Esophagus (tissue), 2 donors: Measurements from ENCODE around the gene SEPTIN3. TPM values are rescaled to one million over a fixed set of nuclear protein-coding genes. Genes with fewer than 3 reads are reported as not detected.

Source experiments
- H3K27ac ChIP-seq, 2 donors: one replicate each; pipeline ENCODE4 v1.5.1; 2013; ENCODE audit warnings: low read depth in 2 of 2, mild to moderate bottlenecking in 2 of 2, inconsistent platforms in 1 of 2, low read length in 1 of 2, moderate library complexity in 1 of 2
- H3K27me3 ChIP-seq, 2 donors: one replicate each; pipeline ENCODE4 v1.6.1; 2013; ENCODE audit warnings: low read length in 2 of 2, control low read depth in 1 of 2, mild to moderate bottlenecking in 1 of 2; ENCODE audit not compliant: insufficient read depth in 2 of 2, control insufficient read depth in 1 of 2
- H3K36me3 ChIP-seq, 2 donors: one replicate each; pipeline ENCODE4 v1.6.1; 2013; ENCODE audit warnings: low read length in 1 of 2; ENCODE audit not compliant: control insufficient read depth in 2 of 2, insufficient read depth in 2 of 2
- H3K4me1 ChIP-seq, 2 donors: one replicate each; pipeline ENCODE4 v1.6.1; 2013; ENCODE audit warnings: low read length in 1 of 2; ENCODE audit not compliant: control insufficient read depth in 2 of 2, insufficient read depth in 2 of 2
- H3K4me3 ChIP-seq, 2 donors: one replicate each; pipeline ENCODE4 v1.5.1; 2013; ENCODE audit warnings: low read length in 2 of 2, mild to moderate bottlenecking in 2 of 2, low read depth in 1 of 2, moderate library complexity in 1 of 2
- H3K9me3 ChIP-seq, 2 donors: one replicate each; pipeline ENCODE4 v1.6.1; 2013; ENCODE audit warnings: mild to moderate bottlenecking in 2 of 2, low read depth in 1 of 2, low read length in 1 of 2, moderate library complexity in 1 of 2; ENCODE audit not compliant: control insufficient read depth in 2 of 2, insufficient read depth in 1 of 2
- WGBS, 2 donors: extraction: QIAGEN DNeasy Blood & Tissue Kit; methylation state at CpG; one replicate each; pipeline ENCODE4 v1.1.7; 2013; 5-methylcytosine and 5-hydroxymethylcytosine counted together
- polyA plus RNA-seq, 2 donors: library from polyadenylated mRNA; stranded (reverse); fragments of 200-250 nt; gene quantifications; one replicate each; pipeline ENCODE4 v1.2.3, GENCODE V29; 2013
- donor health status: healthy with polysubstance abuse.
- donor health status: Bipolar disorder and iron deficiency.

The SEPTIN3 gene
- polyA plus RNA-seq, 2 donors: 0.11 to 0.18 TPM

GRCh38 chr22:41952713-41953112 is 16.5 kb upstream of the SEPTIN3 start:
- H3K4me1 ChIP-seq: peaks cover 0 to 4% of the 10 kb centered on the region in 2 donors
- no peaks in the 10 kb centered on the region for H3K27me3 ChIP-seq
- no peak overlapping the region for H3K27ac ChIP-seq
- WGBS, 2 donors: 78 to 79% methylated on average over 2 of the region's 2 CpGs
- no peaks in the 10 kb centered on the region for H3K9me3 ChIP-seq
- H3K36me3 ChIP-seq: no peaks in the 10 kb centered on the region
- no peak overlapping the region for H3K4me3 ChIP-seq

GRCh38 chr22:41957941-41958556 is 11.2 kb upstream of the SEPTIN3 start:
- Histone ChIP-seq H3K27ac (no peak overlapping the region), H3K4me1 (peaks cover 0 to 4% of the 10 kb centered on the region in 2 donors), H3K4me3 (no peak overlapping the region), H3K27me3 (no peaks in the 10 kb centered on the region), H3K36me3 (no peaks in the 10 kb centered on the region), H3K9me3 (no peaks in the 10 kb centered on the region)
- 49 to 59% methylated on average over 20 to 23 of the region's 23 CpGs for WGBS, 2 donors

- Histone ChIP-seq H3K27ac (no peak overlapping the region), H3K36me3 (no peaks in the 10 kb centered on the region), H3K4me3 (no peak overlapping the region), H3K4me1 (no peaks in the 10 kb centered on the region), H3K9me3 (no peaks in the 10 kb centered on the region), H3K27me3 (no peaks in the 10 kb centered on the region)
- WGBS, 2 donors: 73% methylated on average over 9 of the region's 9 CpGs
Observed at GRCh38 chr22:41963453-41964111, 5.7 kb upstream of the SEPTIN3 start.

- WGBS, 2 donors: 62 to 71% methylated on average over 5 of the region's 5 CpGs
- H3K4me3 ChIP-seq: no peak overlapping the region
- no peaks in the 10 kb centered on the region for H3K4me1 ChIP-seq
- H3K27me3 ChIP-seq: no peaks in the 10 kb centered on the region
- H3K9me3 ChIP-seq: no peaks in the 10 kb centered on the region
- no peak overlapping the region for H3K27ac ChIP-seq
- no peaks in the 10 kb centered on the region for H3K36me3 ChIP-seq
Observed at GRCh38 chr22:41964112-41964491, 5.1 kb upstream of the SEPTIN3 start.

- no peaks in the 10 kb centered on the region for H3K4me1 ChIP-seq
- no peaks in the 10 kb centered on the region for H3K36me3 ChIP-seq
- H3K4me3 ChIP-seq: no peak overlapping the region
- H3K9me3 ChIP-seq: no peaks in the 10 kb centered on the region
- 97 to 100% methylated on average over 2 of the region's 2 CpGs for WGBS, 2 donors
- H3K27me3 ChIP-seq: no peaks in the 10 kb centered on the region
- H3K27ac ChIP-seq: no peak overlapping the region
Observed at GRCh38 chr22:41966225-41966606, 3.0 kb upstream of the SEPTIN3 start.

- WGBS, 2 donors: 35 to 42% methylated on average over 8 of the region's 8 CpGs
- Histone ChIP-seq H3K4me1 (no peaks in the 10 kb centered on the region), H3K27ac (no peak overlapping the region), H3K36me3 (no peaks in the 10 kb centered on the region), H3K27me3 (no peaks in the 10 kb centered on the region), H3K4me3 (no peak overlapping the region), H3K9me3 (no peaks in the 10 kb centered on the region)
Observed at GRCh38 chr22:41966607-41967240, 2.5 kb upstream of the SEPTIN3 start.

GRCh38 chr22:41968601-41969000 is 642 bp upstream of the SEPTIN3 start:
- Histone ChIP-seq H3K4me3 (no peak overlapping the region), H3K27me3 (no peaks in the 10 kb centered on the region), H3K36me3 (no peaks in the 10 kb centered on the region), H3K27ac (no peak overlapping the region), H3K9me3 (no peaks in the 10 kb centered on the region), H3K4me1 (no peaks in the 10 kb centered on the region)
- WGBS, 2 donors: 45 to 53% methylated on average over 9 of the region's 9 CpGs

GRCh38 chr22:41970601-41971000 is 1.4 kb downstream of the SEPTIN3 start:
- 78 to 86% methylated on average over 2 of the region's 2 CpGs for WGBS, 2 donors
- no peak overlapping the region for H3K27ac ChIP-seq
- H3K4me1 ChIP-seq: no peaks in the 10 kb centered on the region
- H3K4me3 ChIP-seq: no peak overlapping the region
- H3K27me3 ChIP-seq: no peaks in the 10 kb centered on the region
- H3K36me3 ChIP-seq: no peaks in the 10 kb centered on the region
- H3K9me3 ChIP-seq: no peaks in the 10 kb centered on the region

- H3K9me3 ChIP-seq: no peaks in the 10 kb centered on the region
- no peaks in the 10 kb centered on the region for H3K27me3 ChIP-seq
- H3K27ac ChIP-seq: no peak overlapping the region
- no peak overlapping the region for H3K4me3 ChIP-seq
- no peaks in the 10 kb centered on the region for H3K4me1 ChIP-seq
- WGBS, 2 donors: 84 to 85% methylated on average over 11 of the region's 11 CpGs
- H3K36me3 ChIP-seq: no peaks in the 10 kb centered on the region
Observed at GRCh38 chr22:41971431-41971830, 2.2 kb downstream of the SEPTIN3 start.
